Measurements from ENCODE around the gene MMP20. TPM values are rescaled to one million over a fixed set of nuclear protein-coding genes. Genes with fewer than 3 reads are reported as not detected.

Gene MMP20
- polyA plus RNA-seq, 2 of the 4 experiments (the other 2 are of a cell fraction), result not detected

GRCh38 chr11:102596578-102596977 is 28.6 kb downstream of the MMP20 start:
- no peak for FAIRE-seq
- CTCF ChIA-PET, result interaction anchor here (0.6 to 1.9 kb wide), 2 partner anchors 24 to 71 kb away, joined by 3 to 4 read pairs; no protein-coding TSS in a partner anchor
- POLR2A ChIA-PET, result no interaction called here
- H3K27ac ChIP-seq, result peak overlapping the region; percentile 33 to 95; a peak in 3 of 6 replicates
- no peak overlapping the region for H3K4me2 ChIP-seq
- no peak overlapping the region for H3K4me3 ChIP-seq
- WGBS (ENCODE audit: missing lambda C conversion rate), result 89% methylated on average over 6 of the region's 6 CpGs
- no peak for TF ChIP-seq HES2 (IDR thresholded peaks at IDR 0.05)
- no peak for TF ChIP-seq GATA3 (IDR thresholded peaks at IDR 0.05; ENCODE audit: borderline replicate concordance)
- no peak for TF ChIP-seq BHLHE40 (IDR thresholded peaks at IDR 0.05; ENCODE audit: low read depth, low read length)
- TF ChIP-seq USF2 (IDR thresholded peaks at IDR 0.05), result no peak
- no peak for TF ChIP-seq EHMT2 (IDR thresholded peaks at IDR 0.05; ENCODE audit: low read depth)
- TF ChIP-seq TFCP2L1 (CRISPR knock-in tag; IDR thresholded peaks at IDR 0.05), result no peak
- peaks cover 30% of the 10 kb centered on the region for H3K4me1 ChIP-seq
- ATAC-seq, result no peak
- H3K9me3 ChIP-seq, result no peaks in the 10 kb centered on the region
- no peak for DNase-seq (ENCODE audit: low read depth in 1 of 2, low spot score in 1 of 2)

- CTCF ChIA-PET, result interaction anchor here (0.9 to 4.3 kb wide), 5 partner anchors 10 to 251 kb away, joined by 3 to 22 read pairs (median 4); no protein-coding TSS in a partner anchor
Measured at GRCh38 chr11:102592634-102593581, 32.2 kb downstream of the MMP20 start.

GRCh38 chr11:102592131-102592530 is 33.0 kb downstream of the MMP20 start:
- WGBS (ENCODE audit: missing lambda C conversion rate), result 100% methylated on average over 1 of the region's 1 CpG
- CTCF ChIA-PET, result interaction anchor here (1.3 to 4.3 kb wide), 4 partner anchors 11 to 251 kb away, joined by 3 to 22 read pairs (median 4); no protein-coding TSS in a partner anchor
- Histone ChIP-seq H3K4me1 (peaks cover 3% of the 10 kb centered on the region; the same call in 1 of the 3 replicates), H3K27ac (peak overlapping the region in 1 of 2 experiments; percentile 45; a peak in 2 of 6 replicates), H3K4me3 (no peak overlapping the region), H3K9me3 (no peaks in the 10 kb centered on the region; the same call in 1 of the 3 replicates), H3K4me2 (no peak overlapping the region)
- DNase-seq (ENCODE audit: low read depth in 1 of 2, low spot score in 1 of 2) (no peak), ATAC-seq (no peak), FAIRE-seq (no peak)
- TF ChIP-seq SMC3 (IDR thresholded peaks at IDR 0.05) (no peak), FOSL2 (IDR thresholded peaks at IDR 0.05) (no peak), FOSL2 (CRISPR knock-in tag; IDR thresholded peaks at IDR 0.05) (no peak), JUNB (IDR thresholded peaks at IDR 0.05) (no peak), MYC (IDR thresholded peaks at IDR 0.05; ENCODE audit: borderline replicate concordance, low read length) (no peak), ZC3H11A (IDR thresholded peaks at IDR 0.05) (no peak), KDM5A (IDR thresholded peaks at IDR 0.05) (no peak), HEYL (CRISPR knock-in tag; IDR thresholded peaks at IDR 0.05) (no peak), NR3C1 (IDR thresholded peaks at IDR 0.05) (no peak)
- POLR2A ChIA-PET, result interaction anchor here (0.6 kb wide), 1 partner anchor 55 kb away, joined by 3 read pairs; no protein-coding TSS in a partner anchor

More at GRCh38 chr11:102592634-102593581, 32.2 kb downstream of the MMP20 start:
- DNase-seq (ENCODE audit: low read depth in 1 of 2, low spot score in 1 of 2) (peak in 1 of 2 experiments; percentile 56), ATAC-seq (peak; percentile 54 to 89; a peak in 3 of 6 replicates), FAIRE-seq (no peak)
- TF ChIP-seq EHF (CRISPR knock-in tag; IDR thresholded peaks at IDR 0.05) (no peak), RAD21 (conservative IDR thresholded peaks at IDR 0.05 in 1 of 2, IDR thresholded peaks at IDR 0.05 in 1 of 2) (peak in 1 of 2 experiments; percentile 23; a peak in 1 of 5 replicates), SMC3 (IDR thresholded peaks at IDR 0.05) (0 out of 3 replicates have a peak, but pooled peaks have one; percentile 9), HOXA7 (CRISPR knock-in tag; IDR thresholded peaks at IDR 0.05) (no peak), CTCF (IDR thresholded peaks at IDR 0.05) (peak; percentile 22; the same call in 1 of the 3 replicates), MAFK (IDR thresholded peaks at IDR 0.05; ENCODE audit: partially characterized antibody) (peak; percentile 81), ZNF302 (CRISPR knock-in tag; IDR thresholded peaks at IDR 0.05) (no peak)
- Histone ChIP-seq H3K4me3 (no peak overlapping the region), H3K4me1 (peaks cover 7% of the 10 kb centered on the region; the same call in 2 of the 3 replicates), H3K27ac (peak overlapping the region in 1 of 2 experiments; percentile 49; a peak in 1 of 6 replicates), H3K9me3 (no peaks in the 10 kb centered on the region; the same call in 1 of the 3 replicates), H3K4me2 (no peak overlapping the region)
- POLR2A ChIA-PET, result interaction anchor here (0.6 kb wide), 1 partner anchor 56 kb away, joined by 3 read pairs; no protein-coding TSS in a partner anchor
- WGBS (ENCODE audit: missing lambda C conversion rate), result 82% methylated on average over 11 of the region's 11 CpGs

Data from A549 (cell line).